IPS-NIHi11 (cell line): ENCODE measurements around the gene FPR2.
"Not testable (repeated sequence)": the region's sequence is repeated elsewhere in the genome, so short reads cannot be mapped to it uniquely, and the experiment has no call there.

Source experiments
- DNase-seq: peaks from one replicate; pipeline ENCODE4 v3.0.0; 2012; ENCODE audit warnings: mixed read lengths, low spot score

Gene FPR2

GRCh38 chr19:51739466-51740213, 21.3 kb upstream of the FPR2 start:
- no peak for DNase-seq

DNA sequence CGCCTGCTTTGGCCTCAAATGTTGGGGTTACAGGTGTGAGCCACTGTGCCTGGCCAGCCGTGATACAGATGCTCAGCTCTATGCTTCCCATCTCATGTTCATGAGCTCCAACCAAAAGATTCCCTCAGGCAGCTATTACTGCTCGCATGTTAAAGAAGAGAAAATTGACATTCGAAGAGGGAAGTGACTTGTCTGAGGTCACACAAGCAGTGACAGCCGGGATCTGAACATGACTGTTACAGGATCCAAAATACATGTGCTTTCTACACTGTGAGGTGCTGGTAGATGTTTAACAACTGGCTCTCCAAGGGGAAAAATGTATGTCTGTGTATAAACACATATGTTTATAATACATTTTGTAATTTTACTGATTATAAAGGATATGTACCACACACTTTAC, 20.6 kb upstream of the FPR2 start:
- DNase-seq, result no peak

- no peak for DNase-seq
Observed at GRCh38 chr19:51742789-51743188, 18.2 kb upstream of the FPR2 start.

- DNase-seq, result no peak
Observed at GRCh38 chr19:51743405-51743804, 17.6 kb upstream of the FPR2 start.

DNA sequence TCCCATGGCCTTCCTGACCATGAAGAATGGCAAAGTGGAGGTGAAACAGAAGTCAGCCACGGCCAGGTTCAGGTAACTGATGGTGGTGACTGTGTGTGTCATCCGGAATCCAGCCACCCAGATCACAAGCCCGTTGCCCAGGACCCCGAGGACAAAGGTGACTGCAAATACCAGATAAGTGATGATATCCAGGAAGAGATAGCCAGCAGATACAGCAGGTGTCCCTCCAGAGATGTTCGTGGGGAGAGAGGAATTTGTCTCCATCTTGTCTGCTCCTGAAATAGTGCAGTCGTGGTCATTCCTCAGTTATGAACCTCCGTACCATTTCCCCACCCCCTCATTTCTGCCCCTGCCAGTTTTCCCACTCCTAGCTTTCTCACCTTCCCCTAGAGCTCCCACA, 14.2 kb upstream of the FPR2 start:
- no peak for DNase-seq

- DNase-seq, result no peak
Observed at GRCh38 chr19:51749979-51750378, 11.0 kb upstream of the FPR2 start.

GRCh38 chr19:51750400-51751094, 10.4 kb upstream of the FPR2 start:
- DNase-seq, result no peak

- no peak for DNase-seq
Observed at GRCh38 chr19:51751655-51752054, 9.3 kb upstream of the FPR2 start, which contains the start of gene FPR1. Gene FPR1 (minus strand): TSS chr19:51751878. CDS start chr19:51746994, 4,884 bp downstream.

- DNase-seq, result no peak
Observed at GRCh38 chr19:51754109-51754508, 6.9 kb upstream of the FPR2 start.

DNA sequence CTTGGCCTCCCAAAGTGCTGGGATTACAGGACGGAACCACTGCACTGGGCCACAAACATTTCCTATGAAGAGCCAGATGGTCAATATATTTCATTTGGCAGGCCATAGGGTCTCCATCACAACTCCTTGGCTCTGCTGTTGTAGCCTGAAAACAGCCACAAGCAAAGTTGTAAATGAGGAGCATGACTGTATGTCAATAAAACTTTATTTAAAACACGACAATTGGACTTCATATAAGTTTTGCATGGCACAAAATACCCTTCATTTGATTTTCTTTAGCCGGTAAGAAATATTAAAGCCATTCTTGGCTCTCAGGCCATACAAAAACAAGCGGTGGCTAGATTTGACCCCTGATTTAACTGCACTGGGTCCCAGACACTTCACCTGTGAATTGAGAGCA, 6.2 kb upstream of the FPR2 start:
- no peak for DNase-seq

DNA sequence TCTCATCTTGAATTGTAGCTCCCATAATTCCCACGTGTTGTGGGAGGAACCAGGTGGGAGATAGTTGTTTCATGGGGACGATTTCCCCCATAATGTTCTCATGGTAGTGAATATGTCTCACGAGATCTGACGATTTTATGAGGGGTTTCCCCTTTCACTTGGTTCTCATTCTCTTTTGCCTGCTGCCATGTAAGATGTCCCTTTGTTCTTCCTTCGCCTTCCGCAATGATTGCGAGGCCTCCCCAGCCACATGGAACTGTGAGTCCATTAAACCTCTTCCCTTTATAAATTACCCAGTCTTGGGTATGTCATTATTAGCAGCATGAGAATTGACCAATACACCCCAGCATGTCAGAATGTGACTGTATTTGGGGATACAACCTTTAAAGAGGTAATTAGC, 5.4 kb upstream of the FPR2 start:
- DNase-seq, result no peak

- no peak for DNase-seq
Observed at GRCh38 chr19:51761696-51762095, 716 bp downstream of the FPR2 start.

GRCh38 chr19:51765086-51765485, 4.1 kb downstream of the FPR2 start:
- DNase-seq, result no peak

DNA sequence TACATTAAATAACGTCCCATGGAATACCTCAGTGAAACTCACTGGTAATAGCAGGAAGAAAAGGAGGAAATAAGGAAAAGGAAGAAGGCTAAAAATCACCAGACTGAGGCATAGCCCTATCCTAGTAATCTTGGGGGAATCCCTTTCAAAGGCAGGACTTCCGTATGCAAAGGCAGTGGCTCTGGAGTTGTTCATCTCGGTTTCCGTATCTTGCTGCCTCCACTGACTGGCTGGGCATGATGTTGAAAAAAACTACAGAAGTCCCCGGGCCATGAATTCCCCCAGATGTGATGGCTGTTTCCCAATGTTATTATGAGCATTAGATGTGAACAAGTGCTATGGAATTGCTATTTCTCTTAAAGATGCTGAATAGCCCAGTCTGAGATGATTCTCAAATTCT, 5.5 kb downstream of the FPR2 start:
- no peak for DNase-seq

DNA sequence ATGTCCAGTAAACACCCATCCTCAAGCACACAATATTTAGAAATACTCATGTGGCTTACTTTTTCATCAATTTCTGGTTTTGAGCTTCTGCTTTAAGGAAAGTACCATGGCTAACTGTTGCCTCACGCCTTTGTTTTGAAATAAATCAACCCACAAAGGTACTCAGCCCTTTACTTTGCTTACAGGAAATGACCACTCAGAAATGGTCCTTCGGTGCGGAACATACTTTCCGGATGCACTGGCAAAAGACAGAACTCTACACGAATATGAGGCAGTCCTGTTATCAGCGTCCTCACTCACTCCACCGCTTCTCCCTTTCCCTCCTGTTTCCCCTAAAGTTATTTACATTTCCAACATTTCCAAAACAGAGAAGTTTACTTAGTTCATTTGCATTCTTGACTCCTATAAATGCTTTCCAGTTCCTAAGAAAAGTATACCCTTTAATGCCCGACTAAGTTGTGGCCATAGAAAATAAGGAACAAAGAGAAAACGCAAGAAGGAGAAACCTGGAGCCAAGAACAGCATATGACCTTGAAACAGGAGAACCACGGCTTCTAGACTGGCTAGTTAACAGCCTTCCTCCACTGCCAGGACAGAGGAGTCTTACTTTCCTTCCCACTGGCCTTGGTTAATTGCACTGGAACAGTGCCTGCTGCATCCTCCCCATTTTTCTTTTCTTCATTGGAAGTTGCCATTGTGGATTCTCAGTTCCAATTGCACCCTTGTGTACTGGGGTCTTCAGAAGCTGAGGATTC, 10.6 kb downstream of the FPR2 start:
- DNase-seq, result no peak

GRCh38 chr19:51772977-51773376, 12.0 kb downstream of the FPR2 start:
- no peak for DNase-seq

DNA sequence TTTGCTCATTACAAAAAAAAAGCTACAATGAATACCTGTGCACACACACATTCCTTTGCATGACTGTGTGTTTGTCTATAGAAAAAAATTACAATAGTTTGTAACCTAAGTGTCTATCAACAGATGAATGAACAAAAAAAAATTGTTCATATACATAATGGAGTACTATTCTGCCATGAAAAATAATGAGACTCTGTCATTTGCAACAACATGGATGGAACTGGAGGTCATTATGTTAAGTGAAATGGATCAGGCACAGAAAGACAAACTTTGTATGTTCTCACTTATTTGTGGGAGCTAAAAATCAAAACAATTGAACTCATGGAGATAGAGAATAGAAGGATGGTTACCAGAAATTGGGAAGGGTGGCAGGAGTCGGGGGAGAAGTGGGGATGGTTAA, 15.6 kb downstream of the FPR2 start:
- not testable (repeated sequence) for DNase-seq

GRCh38 chr19:51777570-51778462, 16.8 kb downstream of the FPR2 start:
- peak; percentile 80 for DNase-seq

- no peak for DNase-seq
Observed at GRCh38 chr19:51779181-51779580, 18.2 kb downstream of the FPR2 start.

DNA sequence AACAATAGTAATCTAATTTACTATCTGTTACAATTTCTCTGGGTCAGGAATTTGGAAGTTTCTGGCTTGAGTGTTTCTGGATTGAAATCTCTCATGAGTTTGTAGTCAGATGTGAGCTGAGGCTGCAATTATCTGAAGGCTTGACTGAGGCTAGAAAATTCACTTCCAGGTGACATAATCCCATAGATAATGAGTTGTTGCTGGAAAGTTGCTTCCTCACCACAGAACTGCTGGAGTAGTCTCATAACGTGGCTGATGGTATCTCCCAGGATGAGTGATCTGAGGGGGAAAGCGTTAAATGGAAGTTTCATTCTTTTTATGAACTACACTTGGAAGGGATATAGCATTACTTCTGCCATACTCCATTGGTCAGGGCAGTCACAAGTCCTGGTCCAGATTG, 18.7 kb downstream of the FPR2 start:
- DNase-seq, result no peak

DNA sequence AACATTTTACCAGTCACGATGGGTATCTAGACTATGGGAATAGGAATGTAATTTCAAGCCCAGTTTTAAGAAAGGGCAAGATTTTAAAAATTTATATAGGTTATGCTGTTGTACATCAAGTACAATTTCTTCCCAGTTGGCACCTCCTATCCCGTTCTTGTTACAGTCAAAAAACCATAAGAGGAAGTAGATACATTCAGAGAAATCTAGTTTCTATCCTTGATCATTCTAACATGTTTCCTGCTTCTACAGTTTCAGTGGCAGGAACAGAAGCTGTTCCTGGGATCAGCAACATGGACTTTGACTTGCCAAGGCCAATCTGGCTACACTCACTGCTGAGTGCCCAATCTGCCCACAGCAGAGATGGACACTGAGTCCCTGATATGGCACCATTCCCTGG, 19.3 kb downstream of the FPR2 start:
- DNase-seq, result no peak

- DNase-seq, result no peak
Observed at GRCh38 chr19:51781999-51782398, 21.0 kb downstream of the FPR2 start.
